ENCODE measurements around the gene FIG4. TPM values are rescaled to one million over a fixed set of nuclear protein-coding genes. Genes with fewer than 3 reads are reported as not detected.
A peak's percentile ranks its signal among the peaks of the same experiment; 100 is the strongest.

FIG4 gene
- total and polyA plus RNA-seq, 2 of the 13 experiments (the other 11 are each of a cell fraction or from before 2014, with no cell fraction given) = 5.5 to 7.9 TPM

- no peak for TF ChIP-seq ZBTB49 (CRISPR knock-in tag; IDR thresholded peaks at IDR 0.05; ENCODE audit: borderline replicate concordance)
- no peak for TF ChIP-seq PAWR (CRISPR knock-in tag; IDR thresholded peaks at IDR 0.05; ENCODE audit: borderline replicate concordance)
- no peak for TF ChIP-seq CBX1 (IDR thresholded peaks at IDR 0.05; ENCODE audit: low read depth)
- no peak for TF ChIP-seq IKZF1 (IDR thresholded peaks at IDR 0.05)
- 0 out of 2 replicates have a peak, but pooled peaks have one; percentile 20 for TF ChIP-seq ISL2 (CRISPR knock-in tag; IDR thresholded peaks at IDR 0.05)
- 0 out of 2 replicates have a peak, but pooled peaks have one; percentile 18 for TF ChIP-seq ZNF607 (CRISPR knock-in tag; IDR thresholded peaks at IDR 0.05; ENCODE audit: borderline replicate concordance)
- TF ChIP-seq PAF1 (CRISPR knock-in tag; IDR thresholded peaks at IDR 0.05) = no peak
- no peak for TF ChIP-seq WIZ (CRISPR knock-in tag; IDR thresholded peaks at IDR 0.05)
- no peak for TF ChIP-seq HMG20A (CRISPR knock-in tag; IDR thresholded peaks at IDR 0.05; ENCODE audit: borderline replicate concordance)
- TF ChIP-seq ZNF12 (CRISPR knock-in tag; IDR thresholded peaks at IDR 0.05) = no peak
- no peak for TF ChIP-seq MATR3 (CRISPR knock-in tag; IDR thresholded peaks at IDR 0.05)
- TF ChIP-seq ZFY (CRISPR knock-in tag; IDR thresholded peaks at IDR 0.05) = peak; percentile 69
- TF ChIP-seq BCLAF1 (IDR thresholded peaks at IDR 0.05) = no peak
- TF ChIP-seq BCL6 (CRISPR knock-in tag; IDR thresholded peaks at IDR 0.05) = no peak
- TF ChIP-seq CREB3 (CRISPR knock-in tag; IDR thresholded peaks at IDR 0.05) = 0 out of 2 replicates have a peak, but pooled peaks have one; percentile 66
- no peak for TF ChIP-seq KDM4B (CRISPR knock-in tag; IDR thresholded peaks at IDR 0.05)
- no peak for TF ChIP-seq ZNF101 (CRISPR knock-in tag; IDR thresholded peaks at IDR 0.05; ENCODE audit: borderline replicate concordance, low read depth)
- TF ChIP-seq SRSF4 (IDR thresholded peaks at IDR 0.05; ENCODE audit: low read depth, low read length, poor library complexity, severe bottlenecking) = no peak
- TF ChIP-seq ZBED4 (CRISPR knock-in tag; IDR thresholded peaks at IDR 0.05; ENCODE audit: borderline replicate concordance) = 0 out of 2 replicates have a peak, but pooled peaks have one; percentile 45
- no peak for TF ChIP-seq TCF7 (IDR thresholded peaks at IDR 0.05; ENCODE audit: low read depth)
- no peak for TF ChIP-seq ZNF644 (CRISPR knock-in tag; IDR thresholded peaks at IDR 0.05; ENCODE audit: low read depth)
Observed at GRCh38 chr6:109690737-109691621, at the start of gene FIG4, which contains the start of gene AK9 (continued).

Data from HepG2 (cell line).